DND-41 (cell line): ENCODE measurements around the gene RBMS3.

Experiments used
- ATAC-seq: fragments of 200-7000 bp; cut with Tn5 transposase; 3 replicates; pipeline ENCODE4 v1.9.1; 2021; ENCODE audit warnings: low read depth; ENCODE audit not compliant: insufficient read depth
- DNase-seq: peaks from one replicate; pipeline ENCODE4 v3.0.0-alpha.2; 2020
- H2AFZ ChIP-seq: 2 replicates; pipeline ENCODE4 v1.6.0; 2012; ENCODE audit warnings: low read depth, low read length
- H3K27ac ChIP-seq: 2 replicates; pipeline ENCODE4 v1.5.1; 2012; ENCODE audit warnings: low read length, inconsistent platforms
- H3K27me3 ChIP-seq: fragments of 200-600 bp; sonication (generic); 2 replicates; pipeline ENCODE4 v1.6.0; 2012; ENCODE audit warnings: low read length, mild to moderate bottlenecking, inconsistent platforms; ENCODE audit not compliant: insufficient read depth, poor library complexity
- H3K36me3 ChIP-seq: 2 replicates; pipeline ENCODE4 v1.5.1; 2012; ENCODE audit warnings: low read length, inconsistent platforms; ENCODE audit not compliant: insufficient read depth
- H3K4me1 ChIP-seq: 2 replicates; pipeline ENCODE4 v1.5.1; 2012; ENCODE audit warnings: mild to moderate bottlenecking, low read length; ENCODE audit not compliant: insufficient read depth
- H3K4me2 ChIP-seq: 2 replicates; pipeline ENCODE4 v1.6.0; 2012; ENCODE audit warnings: mild to moderate bottlenecking, moderate library complexity, low read length, inconsistent platforms; ENCODE audit not compliant: insufficient read depth
- H3K4me3 ChIP-seq, 2 experiments: fragments of 200-600 bp in 1 of 2; shearing (Covaris generic) in 1 of 2; 2 replicates each; pipeline ENCODE4 v1.5.1; 2012 to 2016; ENCODE audit warnings: inconsistent platforms in 2 of 2, low read length in 2 of 2, mild to moderate bottlenecking in 2 of 2, low read depth in 1 of 2, moderate library complexity in 1 of 2
- H3K79me2 ChIP-seq: 2 replicates; pipeline ENCODE4 v1.6.0; 2012; ENCODE audit warnings: low read length, inconsistent platforms; ENCODE audit not compliant: insufficient read depth
- H3K9ac ChIP-seq: 2 replicates; pipeline ENCODE4 v1.6.0; 2012; ENCODE audit warnings: low read depth, mild to moderate bottlenecking, inconsistent platforms, low read length, moderate library complexity
- H3K9me3 ChIP-seq: 2 replicates; pipeline ENCODE4 v1.5.1; 2012; ENCODE audit warnings: low read length, moderate library complexity, mild to moderate bottlenecking, inconsistent platforms; ENCODE audit not compliant: insufficient read depth, severe bottlenecking
- H4K20me1 ChIP-seq: 2 replicates; pipeline ENCODE4 v1.6.0; 2012; ENCODE audit warnings: low read length; ENCODE audit not compliant: insufficient read depth
- EZH2 ChIP-seq: IDR thresholded peaks from 3 replicates; pipeline ENCODE4 v1.6.1; 2012; ENCODE audit warnings: borderline replicate concordance, low read depth, mild to moderate bottlenecking, moderate library complexity, low read length, inconsistent platforms; ENCODE audit not compliant: severe bottlenecking
- TF ChIP-seq, protein P1 (sequence below): IDR thresholded peaks from 2 replicates; pipeline ENCODE4 v1.5.1; 2012; ENCODE audit warnings: borderline replicate concordance, low read length, moderate library complexity, mild to moderate bottlenecking; ENCODE audit not compliant: poor library complexity, severe bottlenecking; ENCODE audit errors: extremely low read depth

RBMS3 gene

DNA sequence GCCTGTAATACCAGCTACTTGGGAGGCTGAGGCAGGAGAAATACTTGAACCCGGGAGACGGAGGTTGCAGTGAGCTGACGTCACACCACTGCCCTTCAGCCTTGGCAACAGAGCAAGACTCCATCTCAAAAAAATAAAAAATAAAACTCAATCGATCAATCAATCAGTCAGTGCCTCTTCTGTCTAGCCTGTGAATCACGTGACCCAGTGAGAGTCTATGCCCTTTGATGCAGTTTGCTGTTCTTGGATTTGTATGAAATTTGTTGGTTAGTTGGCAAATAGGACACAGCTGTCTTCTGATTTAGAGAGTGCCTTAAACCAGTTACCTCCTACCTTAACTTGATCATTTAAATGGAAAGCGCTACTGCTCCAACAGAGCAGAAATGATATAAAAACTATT, 3.6 kb upstream of the RBMS3 start:
- ATAC-seq = no peak
- Histone ChIP-seq H3K4me2 (no peak overlapping the region), H3K27ac (no peak overlapping the region)

DNA sequence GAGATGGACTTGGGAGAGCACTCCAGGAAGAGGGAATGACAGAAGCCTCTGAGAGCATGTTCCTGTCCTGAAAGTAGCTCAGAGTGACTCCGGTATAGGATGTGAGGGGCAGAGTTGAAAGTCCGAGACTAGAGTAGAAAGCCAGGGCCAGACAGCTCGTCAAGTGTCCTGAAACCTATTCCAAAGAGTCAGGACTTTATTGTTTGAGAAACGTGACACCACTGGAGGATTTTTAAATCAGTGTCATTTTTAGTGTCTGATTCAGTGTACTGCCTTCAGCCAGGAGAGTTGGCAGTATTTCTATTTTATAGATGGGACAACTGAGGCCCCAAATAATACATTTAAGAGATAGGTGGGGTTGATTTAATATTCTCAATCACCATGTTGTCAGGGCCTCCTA, 1.6 kb upstream of the RBMS3 start:
- Histone ChIP-seq H3K9ac (no peak overlapping the region), H3K4me3 (no peak overlapping the region)

More for the DNA sequence above, 3.6 kb upstream of the RBMS3 start:
- Histone ChIP-seq H3K36me3 (no peaks in the 10 kb centered on the region), H3K4me3 (no peak overlapping the region), H2AFZ (no peak overlapping the region), H3K79me2 (no peaks in the 10 kb centered on the region), H3K9ac (no peak overlapping the region), H4K20me1 (no peaks in the 10 kb centered on the region), H3K27me3 (no peaks in the 10 kb centered on the region), H3K9me3 (no peaks in the 10 kb centered on the region), H3K4me1 (peaks cover 17% of the 10 kb centered on the region)
- TF ChIP-seq EZH2 = no peak
- TF ChIP-seq, protein P1, sequence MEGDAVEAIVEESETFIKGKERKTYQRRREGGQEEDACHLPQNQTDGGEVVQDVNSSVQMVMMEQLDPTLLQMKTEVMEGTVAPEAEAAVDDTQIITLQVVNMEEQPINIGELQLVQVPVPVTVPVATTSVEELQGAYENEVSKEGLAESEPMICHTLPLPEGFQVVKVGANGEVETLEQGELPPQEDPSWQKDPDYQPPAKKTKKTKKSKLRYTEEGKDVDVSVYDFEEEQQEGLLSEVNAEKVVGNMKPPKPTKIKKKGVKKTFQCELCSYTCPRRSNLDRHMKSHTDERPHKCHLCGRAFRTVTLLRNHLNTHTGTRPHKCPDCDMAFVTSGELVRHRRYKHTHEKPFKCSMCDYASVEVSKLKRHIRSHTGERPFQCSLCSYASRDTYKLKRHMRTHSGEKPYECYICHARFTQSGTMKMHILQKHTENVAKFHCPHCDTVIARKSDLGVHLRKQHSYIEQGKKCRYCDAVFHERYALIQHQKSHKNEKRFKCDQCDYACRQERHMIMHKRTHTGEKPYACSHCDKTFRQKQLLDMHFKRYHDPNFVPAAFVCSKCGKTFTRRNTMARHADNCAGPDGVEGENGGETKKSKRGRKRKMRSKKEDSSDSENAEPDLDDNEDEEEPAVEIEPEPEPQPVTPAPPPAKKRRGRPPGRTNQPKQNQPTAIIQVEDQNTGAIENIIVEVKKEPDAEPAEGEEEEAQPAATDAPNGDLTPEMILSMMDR = no peak
- no peak for DNase-seq

DNA sequence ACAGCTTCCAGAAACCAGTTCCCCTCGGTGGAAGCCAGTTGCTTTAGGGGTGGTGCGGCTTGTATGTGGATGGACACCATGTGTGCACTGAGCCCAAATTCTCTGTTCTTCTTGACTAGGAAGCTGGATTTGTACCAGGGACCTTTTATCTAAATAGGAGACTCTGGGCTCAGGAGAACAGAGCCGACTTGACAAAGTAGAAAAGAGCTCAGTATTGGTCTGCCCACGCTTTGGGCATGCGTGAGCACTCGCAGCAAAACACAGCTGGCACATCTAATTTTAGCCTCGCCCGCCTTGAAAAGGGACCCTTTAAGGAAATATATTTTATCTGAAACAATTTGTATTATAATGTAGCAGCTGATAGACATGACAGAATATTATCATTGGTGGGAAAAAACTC, 1.1 kb upstream of the RBMS3 start:
- Histone ChIP-seq H3K4me2 (no peak overlapping the region), H3K4me3 (no peak overlapping the region), H3K9ac (no peak overlapping the region), H3K4me1 (peaks cover 21% of the 10 kb centered on the region), H3K79me2 (no peaks in the 10 kb centered on the region), H4K20me1 (no peaks in the 10 kb centered on the region), H3K9me3 (no peaks in the 10 kb centered on the region), H2AFZ (no peak overlapping the region), H3K27ac (no peak overlapping the region), H3K36me3 (no peaks in the 10 kb centered on the region), H3K27me3 (no peaks in the 10 kb centered on the region)
- DNase-seq (no peak), ATAC-seq (no peak)
- TF ChIP-seq, protein P1 = no peak
- TF ChIP-seq EZH2 = no peak

More for the DNA sequence above, 1.6 kb upstream of the RBMS3 start:
- no peaks in the 10 kb centered on the region for H3K9me3 ChIP-seq
- no peak overlapping the region for H3K27ac ChIP-seq
- H3K36me3 ChIP-seq = no peaks in the 10 kb centered on the region
- H2AFZ ChIP-seq = peak overlapping the region; percentile 37; the same call in 1 of the 2 replicates
- H3K27me3 ChIP-seq = no peaks in the 10 kb centered on the region
- H3K4me1 ChIP-seq = peaks cover 26% of the 10 kb centered on the region
- DNase-seq = no peak
- H4K20me1 ChIP-seq = no peaks in the 10 kb centered on the region
- ATAC-seq = no peak
- TF ChIP-seq, protein P1 = no peak
- TF ChIP-seq EZH2 = no peak
- H3K79me2 ChIP-seq = no peaks in the 10 kb centered on the region
- H3K4me2 ChIP-seq = no peak overlapping the region

DNA sequence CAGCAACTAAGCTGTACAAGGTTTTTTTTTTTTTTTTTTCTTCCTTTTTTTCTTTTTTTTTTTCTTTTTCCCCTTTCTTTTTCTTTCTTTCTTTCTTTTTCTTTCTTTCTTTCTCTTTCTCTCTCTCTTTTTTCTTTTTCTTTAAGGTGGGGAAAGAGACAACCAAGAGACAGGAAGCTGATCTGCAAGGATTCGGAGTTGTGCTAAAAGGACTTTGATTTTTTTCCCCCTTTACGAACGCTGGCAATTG, 148 bp downstream of the RBMS3 start:
- Histone ChIP-seq H3K79me2 (no peaks in the 10 kb centered on the region), H3K36me3 (no peaks in the 10 kb centered on the region), H3K4me3 (peak overlapping the region; percentile 16 to 59; a peak in 3 of 4 replicates), H3K27me3 (no peaks in the 10 kb centered on the region), H3K9me3 (no peaks in the 10 kb centered on the region), H3K4me1 (peaks cover 29% of the 10 kb centered on the region), H2AFZ (peak overlapping the region; percentile 85; the same call in 1 of the 2 replicates), H3K4me2 (peak overlapping the region; percentile 76), H3K9ac (peak overlapping the region; percentile 42), H3K27ac (no peak overlapping the region), H4K20me1 (no peaks in the 10 kb centered on the region)
- TF ChIP-seq, protein P1 = no peak
- TF ChIP-seq EZH2 = no peak
- no peak for ATAC-seq
- DNase-seq = no peak
